Subcutaneous adipose tissue (tissue), 4 donors: ENCODE data around the gene RASL11A. TPM values are rescaled to one million over a fixed set of nuclear protein-coding genes. Genes with fewer than 3 reads are reported as not detected.

Source experiments
- CTCF ChIP-seq: fragments of 450-650 bp; IDR thresholded peaks from one replicate; pipeline ENCODE4 v1.5.1; 2016; ENCODE audit warnings: low read depth, mild to moderate bottlenecking, control low read depth, antibody characterized with exemption, moderate library complexity
- total RNA-seq, 4 donors: library from RNA; depleted of rRNA; stranded (reverse); fragments of >200 nt; gene quantifications; one replicate each; pipeline ENCODE4 v1.1.0, GENCODE V29; 2016

The RASL11A gene, protein sequence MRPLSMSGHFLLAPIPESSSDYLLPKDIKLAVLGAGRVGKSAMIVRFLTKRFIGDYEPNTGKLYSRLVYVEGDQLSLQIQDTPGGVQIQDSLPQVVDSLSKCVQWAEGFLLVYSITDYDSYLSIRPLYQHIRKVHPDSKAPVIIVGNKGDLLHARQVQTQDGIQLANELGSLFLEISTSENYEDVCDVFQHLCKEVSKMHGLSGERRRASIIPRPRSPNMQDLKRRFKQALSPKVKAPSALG
- total RNA-seq = 10 to 100 TPM; 20.7 to 80.2 (median 52.5) TPM

DNA sequence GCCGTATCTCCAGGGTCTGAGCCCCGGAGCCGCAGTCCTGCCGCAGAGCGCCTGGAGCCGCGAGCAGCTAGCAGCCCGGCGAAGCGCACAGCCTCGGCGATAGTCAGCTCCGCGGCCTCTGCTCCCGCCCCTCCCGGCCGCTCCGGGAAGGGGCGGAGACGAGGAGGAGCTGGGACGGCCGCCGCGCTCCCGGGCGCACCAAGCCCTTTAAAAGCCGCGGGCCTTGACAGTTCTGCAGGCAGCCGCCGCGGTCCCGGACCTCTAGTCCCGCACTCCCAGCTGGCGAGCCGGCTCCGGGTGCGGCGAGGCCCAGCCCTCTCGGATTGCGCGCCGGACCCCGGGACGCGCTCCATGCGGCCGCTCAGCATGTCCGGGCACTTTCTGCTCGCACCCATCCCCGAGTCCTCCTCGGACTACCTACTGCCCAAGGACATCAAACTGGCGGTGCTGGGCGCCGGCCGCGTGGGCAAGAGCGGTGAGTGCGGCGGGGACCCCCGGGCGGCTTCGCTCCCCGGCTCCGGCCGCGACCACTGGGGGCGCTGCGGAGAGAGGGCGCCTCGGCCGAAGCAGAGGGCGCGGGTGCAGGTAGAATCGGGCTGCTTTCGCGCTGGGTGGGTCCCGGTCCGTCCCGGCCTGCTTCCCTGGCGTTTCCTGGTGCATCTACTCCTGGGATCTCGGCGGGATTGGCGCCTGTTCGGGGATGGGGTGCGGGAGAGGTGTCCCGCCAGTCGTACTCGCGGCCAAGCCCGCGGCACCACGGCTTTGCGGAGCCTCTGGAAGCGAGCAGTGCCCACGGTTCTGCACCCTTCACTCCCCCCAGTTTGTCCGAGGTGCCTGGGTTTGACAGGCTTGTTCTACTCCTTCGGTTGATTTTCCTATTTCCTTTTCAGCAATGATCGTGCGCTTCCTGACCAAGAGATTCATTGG lies at the start of gene RASL11A:
Gene RASL11A (plus strand): TSS at position 237 of the 927 bp plus-strand sequence. CDS start 115 bp downstream, at position 352.
- no peak for TF ChIP-seq CTCF

- no peak for TF ChIP-seq CTCF
Observed at GRCh38 chr13:27226991-27227390, 43.6 kb upstream of the RASL11A start.

- TF ChIP-seq CTCF = no peak
Observed at GRCh38 chr13:27228131-27228530, 42.5 kb upstream of the RASL11A start.

- TF ChIP-seq CTCF = no peak
Observed at GRCh38 chr13:27229642-27230041, 41.0 kb upstream of the RASL11A start.

DNA sequence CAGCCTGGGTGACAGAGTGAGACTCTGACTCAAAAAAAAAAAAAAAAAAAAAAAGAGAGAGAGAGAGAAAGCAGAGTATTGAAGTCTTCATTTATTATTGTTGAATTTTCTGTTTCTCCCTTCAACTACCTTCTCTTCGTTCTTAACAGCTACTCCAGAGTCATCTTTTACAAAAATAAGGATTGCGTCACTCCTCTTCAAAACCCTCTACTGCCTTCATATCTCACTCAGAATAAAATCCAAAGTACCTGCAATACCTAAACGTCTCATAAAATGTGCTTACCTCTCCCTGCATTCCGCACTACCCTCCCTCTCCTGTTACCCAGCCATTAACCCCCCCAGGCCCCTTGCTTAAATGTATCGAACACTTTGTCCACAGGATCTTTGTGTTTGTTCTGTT lies 36.7 kb upstream of the RASL11A start:
- no peak for TF ChIP-seq CTCF

- no peak for TF ChIP-seq CTCF
Observed at GRCh38 chr13:27236478-27236877, 34.2 kb upstream of the RASL11A start.

- TF ChIP-seq CTCF = no peak
Observed at GRCh38 chr13:27242702-27243101, 27.9 kb upstream of the RASL11A start.
